HCT116 (cell line): Measurements from ENCODE around the gene RRBP1. TPM values are rescaled to one million over a fixed set of nuclear protein-coding genes. Genes with fewer than 3 reads are reported as not detected.
A peak's percentile ranks its signal among the peaks of the same experiment; 100 is the strongest.

ENCODE experiments used
- ATAC-seq: fragments of 200-7000 bp; cut with Tn5 transposase; 2 replicates; pipeline ENCODE4 v1.9.1; 2020; ENCODE audit warnings: mild to moderate bottlenecking, moderate library complexity
- BruUV-seq: library from RNA; stranded (reverse); fragments of 400-500 nt; replicated peaks from 2 replicates; lab custom pipeline; 2021; lab: Mats Ljungman, UMichigan
- CTCF ChIA-PET: fragments of 300-600 bp; sonication (Branson Sonifier 250); formaldehyde crosslinking; loops from one replicate; lab custom pipeline; 2021; ENCODE audit warnings: antibody characterized with exemption; lab: Charles Lee
- POLR2A ChIA-PET: fragments of 300-600, 350-600 bp; sonication (Branson Sonifier 250); formaldehyde crosslinking; loops from one replicate; lab custom pipeline; 2021; ENCODE audit warnings: antibody characterized with exemption; lab: Charles Lee
- RAD21 ChIA-PET, 2 experiments: fragments of 300-600 bp; sonication (Branson Sonifier 250); formaldehyde crosslinking; loops; one replicate each; lab custom pipeline; 2023; ENCODE audit warnings: low total read pairs in 2 of 2; ENCODE audit not compliant: uncharacterized antibody in 2 of 2, unreplicated experiment in 2 of 2, low non-redundant PET in 1 of 2; lab: Charles Lee
- DNase-seq: peaks from one replicate; pipeline ENCODE4 v3.0.0-alpha.2; 2010; ENCODE audit warnings: low read depth, low spot score
- H2AFZ ChIP-seq: fragments of 200-600 bp; shearing (Covaris generic), sonication (generic); 2 replicates; pipeline ENCODE4 v1.6.1; 2017; ENCODE audit warnings: low read depth, mixed run types, mixed read lengths, antibody characterized with exemption, low read length; ENCODE audit not compliant: poor library complexity, severe bottlenecking
- H3K27ac ChIP-seq: 2 replicates; pipeline ENCODE4 v1.5.1; 2012; ENCODE audit warnings: low read depth, low read length
- H3K27me3 ChIP-seq: fragments of 200-600 bp; sonication (generic); 2 replicates; pipeline ENCODE4 v1.6.1; 2016; ENCODE audit warnings: mixed run types, low read length, mixed read lengths; ENCODE audit not compliant: insufficient read depth
- H3K36me3 ChIP-seq, 2 experiments: fragments of 200-500 bp in 1 of 2; fragments of 200-600 bp in 1 of 2; sonication (Bioruptor generic) in 1 of 2; sonication (generic) in 1 of 2; 2 replicates each; pipeline versions ENCODE4 v1.5.1 to v1.6.1; 2014 to 2016; ENCODE audit warnings: low read length in 2 of 2, inconsistent platforms in 1 of 2, mixed read lengths in 1 of 2, mixed run types in 1 of 2; ENCODE audit not compliant: insufficient read depth in 2 of 2, control insufficient read depth in 1 of 2
- H3K4me1 ChIP-seq, 2 experiments: fragments of 200-600 bp in 1 of 2; sonication (generic) in 1 of 2; 2 replicates each; pipeline versions ENCODE4 v1.5.1 to v1.6.1; 2012 to 2017; ENCODE audit warnings: low read length in 2 of 2, inconsistent platforms in 1 of 2, mild to moderate bottlenecking in 1 of 2, mixed read lengths in 1 of 2, mixed run types in 1 of 2, moderate library complexity in 1 of 2; ENCODE audit not compliant: insufficient read depth in 2 of 2, control insufficient read depth in 1 of 2
- H3K4me2 ChIP-seq: fragments of 200-600 bp; sonication (generic); 2 replicates; pipeline ENCODE4 v1.6.1; 2017; ENCODE audit warnings: mixed run types, low read length, mixed read lengths
- H3K4me3 ChIP-seq, 2 experiments: fragments of 200-600 bp in 1 of 2; sonication (generic) in 1 of 2; replicated peaks in 1 of 2; 2 replicates each; pipeline ENCODE4 v1.5.1; 2011 to 2016; ENCODE audit warnings: low read length in 2 of 2, control low read depth in 1 of 2, low read depth in 1 of 2, mild to moderate bottlenecking in 1 of 2, mixed read lengths in 1 of 2, mixed run types in 1 of 2
- H3K79me2 ChIP-seq: fragments of 200-600 bp; sonication (generic); 2 replicates; pipeline ENCODE4 v1.6.1; 2017; ENCODE audit warnings: mild to moderate bottlenecking, mixed run types, low read length, moderate library complexity, mixed read lengths; ENCODE audit not compliant: insufficient read depth
- H3K9ac ChIP-seq: fragments of 200-600 bp; sonication (generic); 2 replicates; pipeline ENCODE4 v1.6.1; 2016; ENCODE audit warnings: low read length, mixed read lengths
- H3K9me2 ChIP-seq: fragments of 200-600 bp; sonication (generic), shearing (Covaris generic); 2 replicates; pipeline ENCODE4 v1.6.1; 2017; ENCODE audit warnings: mixed run types, mild to moderate bottlenecking, moderate library complexity; ENCODE audit not compliant: insufficient read depth
- H3K9me3 ChIP-seq, 2 experiments: fragments of 200-500 bp in 1 of 2; fragments of 200-600 bp in 1 of 2; sonication (Bioruptor generic) in 1 of 2; sonication (generic) in 1 of 2; 2 replicates each; pipeline ENCODE4 v1.6.1; 2014 to 2017; ENCODE audit warnings: low read length in 2 of 2, mixed read lengths in 2 of 2, inconsistent platforms in 1 of 2, low read depth in 1 of 2, mild to moderate bottlenecking in 1 of 2, mixed run types in 1 of 2, moderate library complexity in 1 of 2; ENCODE audit not compliant: control insufficient read depth in 1 of 2, insufficient read depth in 1 of 2
- H4K20me1 ChIP-seq: fragments of 200-600 bp; sonication (generic), shearing (Covaris generic); 2 replicates; pipeline ENCODE4 v1.6.1; 2017; ENCODE audit warnings: mixed run types, mild to moderate bottlenecking, moderate library complexity; ENCODE audit not compliant: insufficient read depth
- ATF3 ChIP-seq: IDR thresholded peaks from 2 replicates; pipeline ENCODE4 v1.6.1; 2012
- CBX3 ChIP-seq: IDR thresholded peaks from 2 replicates; pipeline ENCODE4 v1.6.1; 2012; ENCODE audit warnings: low read depth
- ELF1 ChIP-seq: IDR thresholded peaks from 2 replicates; pipeline ENCODE4 v1.6.1; 2012; ENCODE audit warnings: low read depth, borderline replicate concordance
- EZH2phosphoT487 ChIP-seq: fragments of 200-600 bp; IDR thresholded peaks from 2 replicates; pipeline ENCODE4 v1.6.1; 2018; ENCODE audit warnings: antibody characterized with exemption, borderline replicate concordance
- FOSL1 ChIP-seq: IDR thresholded peaks from 2 replicates; pipeline ENCODE4 v1.6.1; 2012; ENCODE audit warnings: low read depth
- JUND ChIP-seq: IDR thresholded peaks from 2 replicates; pipeline ENCODE4 v1.6.1; 2012
- POLR2A ChIP-seq: IDR thresholded peaks from 2 replicates; pipeline ENCODE4 v1.7.0; 2011; ENCODE audit warnings: borderline replicate concordance; ENCODE audit not compliant: insufficient read depth, insufficient read length; ENCODE audit errors: extremely low read depth
- POLR2AphosphoS5 ChIP-seq: IDR thresholded peaks from 2 replicates; pipeline ENCODE4 v1.6.1; 2011; ENCODE audit warnings: mild to moderate bottlenecking, low read depth, low read length, moderate library complexity
- REST ChIP-seq: IDR thresholded peaks from 2 replicates; pipeline ENCODE4 v1.6.1; 2012; ENCODE audit warnings: low read depth
- SRF ChIP-seq: IDR thresholded peaks from 2 replicates; pipeline ENCODE4 v1.6.1; 2012; ENCODE audit warnings: low read depth
- ZFX ChIP-seq: fragments of 450-650 bp; IDR thresholded peaks from 2 replicates; pipeline ENCODE4 v1.6.1; 2017
- intact Hi-C: fragments of 100-400 bp; cut with micrococcal nuclease; formaldehyde crosslinking; loops from 2 replicates; pipeline ENCODE4 v1.10.0; 2022
- total RNA-seq: library from RNA; stranded (reverse); gene quantifications from one replicate; pipeline ENCODE4 v1.2.1, GENCODE V29; 2021; ENCODE audit not compliant: unreplicated experiment

Gene RRBP1
- total RNA-seq, 1 experiment from 2014 or later = 123 TPM

GRCh38 chr20:17568972-17569521 lies 113.0 kb downstream of the RRBP1 start (continued):
- TF ChIP-seq ELF1 = no peak
- peak; percentile 78; the same call in 1 of the 2 replicates for TF ChIP-seq SRF
- TF ChIP-seq JUND = peak; percentile 24; the same call in 1 of the 2 replicates

- peak overlapping the region; percentile 93 for H3K9ac ChIP-seq
- peak overlapping the region; percentile 71 to 90 for H3K4me3 ChIP-seq
- H3K79me2 ChIP-seq = peaks cover 40% of the 10 kb centered on the region
- peaks cover 0 to 2% of the 10 kb centered on the region in 2 experiments; a peak in 2 of 4 replicates for H3K36me3 ChIP-seq
- RAD21 ChIA-PET = no interaction called here
- DNase-seq (no peak), ATAC-seq (no peak)
- POLR2A ChIA-PET = no interaction called here
- BruUV-seq = no TSS peak
- TF ChIP-seq POLR2AphosphoS5 (no peak), EZH2phosphoT487 (no peak), FOSL1 (no peak), POLR2A (peak; percentile 8), ZFX (no peak)
- CTCF ChIA-PET = no interaction called here
- H2AFZ ChIP-seq = no peak overlapping the region
- no peaks in the 10 kb centered on the region for H3K27me3 ChIP-seq
- intact Hi-C loops = no loop called here
- peak overlapping the region; percentile 85 for H3K4me2 ChIP-seq
- no peaks in the 10 kb centered on the region for H3K9me2 ChIP-seq
- peak overlapping the region; percentile 98 for H3K27ac ChIP-seq
- peaks cover 22% of the 10 kb centered on the region; the same call in 1 of the 2 replicates for H4K20me1 ChIP-seq
- no peaks in the 10 kb centered on the region for H3K9me3 ChIP-seq
- peaks cover 41 to 68% of the 10 kb centered on the region in 2 experiments for H3K4me1 ChIP-seq
Observed at GRCh38 chr20:17568045-17568788, 113.8 kb downstream of the RRBP1 start.

GRCh38 chr20:17566345-17566744 lies 115.7 kb downstream of the RRBP1 start:
- CTCF ChIA-PET = interaction anchor here (0.6 kb wide), 1 partner anchor 111 kb away, joined by 3 read pairs; no protein-coding TSS in a partner anchor
- POLR2A ChIA-PET = no interaction called here
- H3K4me3 ChIP-seq = no peak overlapping the region
- no peak overlapping the region for H3K4me2 ChIP-seq
- H3K9ac ChIP-seq = no peak overlapping the region
- no peaks in the 10 kb centered on the region for H3K9me3 ChIP-seq
- DNase-seq (no peak), ATAC-seq (no peak)
- peaks cover 8% of the 10 kb centered on the region; the same call in 1 of the 2 replicates for H4K20me1 ChIP-seq
- peaks cover 21% of the 10 kb centered on the region for H3K79me2 ChIP-seq
- no peaks in the 10 kb centered on the region for H3K36me3 ChIP-seq
- no peaks in the 10 kb centered on the region for H3K27me3 ChIP-seq
- no peaks in the 10 kb centered on the region for H3K9me2 ChIP-seq
- intact Hi-C loops = no loop called here
- TF ChIP-seq JUND (no peak), CBX3 (no peak), REST (no peak), SRF (no peak), ATF3 (no peak), POLR2AphosphoS5 (no peak)
- H3K27ac ChIP-seq = no peak overlapping the region
- H3K4me1 ChIP-seq = peaks cover 33 to 65% of the 10 kb centered on the region in 2 experiments
- BruUV-seq = no TSS peak
- RAD21 ChIA-PET = no interaction called here
- H2AFZ ChIP-seq = no peak overlapping the region
